Stomach (tissue), 9 donors: ENCODE data around the gene FAM89A. TPM values are rescaled to one million over a fixed set of nuclear protein-coding genes. Genes with fewer than 3 reads are reported as not detected.
"Not testable (repeated sequence)": the region's sequence is repeated elsewhere in the genome, so short reads cannot be mapped to it uniquely, and the experiment has no call there.

ENCODE experiments used
- DNase-seq, 2 donors: peaks; one replicate each; pipeline versions ENCODE4 v3.0.0 to v3.0.0-alpha.2; 2013 to 2019
- H3K27ac ChIP-seq, 5 donors: fragments of 200-600 bp in 4 of 5; sonication (generic) in 4 of 5; one replicate each; pipeline ENCODE4 v1.5.1; 2013 to 2019; ENCODE audit warnings: mild to moderate bottlenecking in 1 of 5, moderate library complexity in 1 of 5
- H3K27me3 ChIP-seq, 3 donors: fragments of 200-600 bp; sonication (generic); one replicate each; pipeline ENCODE4 v1.5.1; 2017 to 2019; ENCODE audit warnings: mixed run types in 1 of 3
- H3K36me3 ChIP-seq, 4 donors: fragments of 200-600 bp; sonication (generic); 1 replicate in 3 of 4; 2 replicates in 1 of 4; pipeline ENCODE4 v1.5.1; 2016 to 2019
- H3K4me1 ChIP-seq, 4 donors: fragments of 200-600 bp; sonication (generic); one replicate each; pipeline ENCODE4 v1.5.1; 2016 to 2019
- H3K4me3 ChIP-seq, 4 donors: fragments of 200-600 bp; sonication (generic) in 3 of 4; one replicate each; pipeline ENCODE4 v1.5.1; 2016 to 2019; ENCODE audit warnings: mild to moderate bottlenecking in 1 of 4
- H3K9me3 ChIP-seq, 4 donors: fragments of 200-600 bp; sonication (generic); one replicate each; pipeline ENCODE4 v1.5.1; 2016 to 2019
- CTCF ChIP-seq, 7 experiments: fragments of 450-650 bp in 4 of 7; fragments of 200-600 bp in 3 of 7; sonication (generic) in 3 of 7; IDR thresholded peaks; one replicate each; pipeline ENCODE4 v1.5.1; 2016 to 2019; ENCODE audit warnings: antibody characterized with exemption in 7 of 7, control low read depth in 2 of 7, mild to moderate bottlenecking in 1 of 7
- EP300 ChIP-seq: sonication (generic); formaldehyde crosslinking; IDR thresholded peaks from one replicate; pipeline ENCODE4 v1.6.1; 2017; ENCODE audit warnings: antibody characterized with exemption
- POLR2A ChIP-seq, 4 donors: fragments of 450-650 bp; IDR thresholded peaks; one replicate each; pipeline ENCODE4 v1.6.1; 2016; ENCODE audit warnings: antibody characterized with exemption in 4 of 4, control low read depth in 2 of 4, mild to moderate bottlenecking in 1 of 4, moderate library complexity in 1 of 4
- POLR2AphosphoS5 ChIP-seq, 3 donors: sonication (generic); formaldehyde crosslinking; IDR thresholded peaks; one replicate each; pipeline ENCODE4 v1.6.1; 2016; ENCODE audit warnings: antibody characterized with exemption in 3 of 3
- WGBS, 5 donors: extraction: QIAGEN DNeasy Blood & Tissue Kit in 3 of 5; methylation state at CpG; one replicate each; pipeline versions ENCODE4 v1.1.5 to v1.1.7; 2013 to 2018; 5-methylcytosine and 5-hydroxymethylcytosine counted together
- intact Hi-C: fragments of 100-400 bp; cut with DNase I; formaldehyde crosslinking; loops from one replicate; pipeline ENCODE4 v1.15.1; 2023; ENCODE audit warnings: low total_unique reads
- polyA plus RNA-seq, 3 donors: library from polyadenylated mRNA; stranded (reverse); fragments of 200-250 nt; gene quantifications; one replicate each; pipeline ENCODE4 v1.2.3, GENCODE V29; 2013
- total RNA-seq, 5 donors: library from RNA; depleted of rRNA; stranded (reverse); fragments of >200 nt; gene quantifications; one replicate each; pipeline versions ENCODE4 v1.1.0 to v1.2.3, GENCODE V29; 2014 to 2016
- donor health status: healthy with polysubstance abuse.
- donor health status: Bipolar disorder and iron deficiency.
- donor health status: healthy.

FAM89A gene
- total and polyA plus RNA-seq, 8 donors: 0.89 to 31.9 (median 20.0) TPM

GRCh38 chr1:230985711-230986110, 54.3 kb downstream of the FAM89A start:
- Histone ChIP-seq H3K4me3 (no peak overlapping the region), H3K36me3 (peaks cover 0 to 27% (median 10%) of the 10 kb centered on the region in 4 donors), H3K9me3 (no peaks in the 10 kb centered on the region), H3K27me3 (no peaks in the 10 kb centered on the region), H3K27ac (peak overlapping the region in 1 of 5 donors; percentile 41), H3K4me1 (peaks cover 0 to 37% (median 19%) of the 10 kb centered on the region in 4 donors)
- TF ChIP-seq POLR2AphosphoS5 (IDR thresholded peaks at IDR 0.05) (no peak), POLR2A (IDR thresholded peaks at IDR 0.05) (no peak), CTCF (IDR thresholded peaks at IDR 0.05) (no peak)
- DNase-seq: no peak
- intact Hi-C loops: no loop called here
- WGBS, 5 donors: 87 to 96% (median 96%) methylated on average over 6 of the region's 6 CpGs

GRCh38 chr1:230984622-230985515, 55.2 kb downstream of the FAM89A start:
- DNase-seq, H3K9me3 ChIP-seq, intact Hi-C loops, H3K27me3 ChIP-seq, H3K4me3 ChIP-seq: not testable (repeated sequence)
- Histone ChIP-seq H3K27ac (peak overlapping the region in 3 of 5 donors; percentile 11 to 41 (median 35)), H3K4me1 (peaks cover 6 to 42% (median 22%) of the 10 kb centered on the region in 4 donors), H3K36me3 (peaks cover 0 to 18% (median 4%) of the 10 kb centered on the region in 4 donors)
- WGBS, 5 donors: 27 to 53% (median 46%) methylated on average over 10 of the region's 10 CpGs

- Histone ChIP-seq H3K4me3 (no peak overlapping the region), H3K27ac (peak overlapping the region in 3 of 5 donors; percentile 5 to 56 (median 44)), H3K9me3 (no peaks in the 10 kb centered on the region), H3K27me3 (no peaks in the 10 kb centered on the region), H3K4me1 (peaks cover 6 to 49% (median 27%) of the 10 kb centered on the region in 4 donors), H3K36me3 (peaks cover 0 to 15% (median 4%) of the 10 kb centered on the region in 4 donors)
- intact Hi-C loops: no loop called here
- no peak for TF ChIP-seq POLR2AphosphoS5 (IDR thresholded peaks at IDR 0.05)
- 88 to 93% (median 91%) methylated on average over 5 of the region's 5 CpGs for whole genome bisulfite sequencing, 5 donors
- DNase-seq: no peak
Measured at GRCh38 chr1:230983811-230984210, 56.2 kb downstream of the FAM89A start.

GRCh38 chr1:230982696-230983095, 57.4 kb downstream of the FAM89A start:
- peaks cover 0 to 15% (median 4%) of the 10 kb centered on the region in 4 donors for H3K36me3 ChIP-seq
- H3K9me3 ChIP-seq: no peaks in the 10 kb centered on the region
- WGBS, 5 donors: 54 to 86% (median 69%) methylated on average over 4 of the region's 4 CpGs
- no peak for DNase-seq
- no peak overlapping the region for H3K4me3 ChIP-seq
- H3K4me1 ChIP-seq: peaks cover 6 to 44% (median 32%) of the 10 kb centered on the region in 4 donors
- intact Hi-C loops: no loop called here
- peak overlapping the region in 1 of 5 donors; percentile 44 for H3K27ac ChIP-seq
- no peak for TF ChIP-seq CTCF (IDR thresholded peaks at IDR 0.05)
- no peaks in the 10 kb centered on the region for H3K27me3 ChIP-seq

GRCh38 chr1:230979952-230980351, 60.1 kb downstream of the FAM89A start:
- DNase-seq: no peak
- peaks cover 6 to 50% (median 40%) of the 10 kb centered on the region in 4 donors for H3K4me1 ChIP-seq
- peaks cover 0 to 24% (median 12%) of the 10 kb centered on the region in 4 donors for H3K36me3 ChIP-seq
- 53 to 67% (median 58%) methylated on average over 4 of the region's 4 CpGs for WGBS, 5 donors
- peak overlapping the region; percentile 86 to 97 (median 90) for H3K4me3 ChIP-seq
- TF ChIP-seq CTCF (IDR thresholded peaks at IDR 0.05) (no peak), EP300 (no peak), POLR2AphosphoS5 (IDR thresholded peaks at IDR 0.05) (no peak), POLR2A (IDR thresholded peaks at IDR 0.05) (no peak)
- no peaks in the 10 kb centered on the region for H3K9me3 ChIP-seq
- peak overlapping the region in 2 of 5 donors; percentile 79 to 86 for H3K27ac ChIP-seq
- intact Hi-C loops: no loop called here
- no peaks in the 10 kb centered on the region for H3K27me3 ChIP-seq
